Mucosa of stomach (tissue), 1 donor: Measurements from ENCODE around the gene CHERP.

Experiments
- H3K27me3 ChIP-seq: one replicate; pipeline ENCODE4 v1.7.0; 2013; ENCODE audit warnings: mild to moderate bottlenecking, low read length; ENCODE audit not compliant: control insufficient read depth, insufficient read depth
- H3K36me3 ChIP-seq: one replicate; pipeline ENCODE4 v1.7.0; 2013; ENCODE audit warnings: low read length; ENCODE audit not compliant: control insufficient read depth, insufficient read depth
- H3K4me1 ChIP-seq: one replicate; pipeline ENCODE4 v1.7.0; 2013; ENCODE audit warnings: mild to moderate bottlenecking, low read length; ENCODE audit not compliant: control insufficient read depth, insufficient read depth
- H3K4me3 ChIP-seq: one replicate; pipeline ENCODE4 v1.7.0; 2013; ENCODE audit warnings: low read length
- H3K9ac ChIP-seq: one replicate; pipeline ENCODE4 v1.7.0; 2013; ENCODE audit warnings: mild to moderate bottlenecking, low read length, moderate library complexity
- H3K9me3 ChIP-seq: one replicate; pipeline ENCODE4 v1.7.0; 2013; ENCODE audit warnings: mild to moderate bottlenecking, low read length, moderate library complexity; ENCODE audit not compliant: control insufficient read depth
- donor health status: Pancreatic carcinoma.

CHERP gene

DNA sequence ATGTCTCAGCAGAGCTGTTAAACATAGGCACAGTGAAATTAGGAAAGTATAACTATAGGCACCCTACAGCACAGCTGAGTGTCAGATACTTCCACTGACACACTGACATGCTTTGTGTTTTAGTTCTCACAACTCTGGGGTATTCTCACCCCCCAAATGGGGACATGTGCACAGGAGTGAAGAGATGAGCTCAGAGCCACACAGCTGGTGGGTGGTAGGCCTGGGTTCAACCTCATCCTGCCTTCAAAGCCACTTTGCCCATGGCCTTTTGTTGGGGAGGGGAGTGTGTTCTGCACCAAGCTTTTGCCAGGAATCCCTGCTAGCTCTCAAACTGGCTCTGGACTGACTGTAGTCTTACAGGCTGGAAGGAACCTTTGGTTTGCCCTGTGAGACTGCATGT, 31.7 kb upstream of the CHERP start:
- H3K36me3 ChIP-seq = peaks cover 5% of the 10 kb centered on the region
- no peaks in the 10 kb centered on the region for H3K9me3 ChIP-seq
- H3K4me3 ChIP-seq = no peak overlapping the region
- peaks cover 38% of the 10 kb centered on the region for H3K4me1 ChIP-seq
- no peaks in the 10 kb centered on the region for H3K27me3 ChIP-seq
- no peak overlapping the region for H3K9ac ChIP-seq

DNA sequence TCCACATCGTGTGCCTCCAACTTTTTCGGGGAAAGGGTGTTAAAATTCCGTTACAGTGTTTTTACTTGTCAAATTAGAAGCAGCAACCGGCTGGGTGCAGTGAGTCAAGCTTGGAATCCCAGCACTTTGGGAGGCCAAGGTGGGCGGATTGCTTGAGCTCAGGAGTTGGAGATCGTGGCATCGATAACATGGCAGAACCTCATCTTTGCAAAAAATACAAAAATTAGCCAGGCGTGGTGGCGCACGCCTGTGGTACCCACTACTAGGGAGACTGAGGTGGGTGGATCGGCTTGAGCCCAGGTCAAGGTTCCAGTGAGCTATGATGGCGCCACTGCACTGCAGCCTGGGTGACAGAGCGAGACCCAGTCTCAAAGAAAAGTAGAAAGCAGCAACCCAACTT, 31.1 kb upstream of the CHERP start:
- Histone ChIP-seq H3K36me3 (peaks cover 5% of the 10 kb centered on the region), H3K9ac (peak overlapping the region; percentile 90), H3K4me1 (peaks cover 38% of the 10 kb centered on the region), H3K4me3 (peak overlapping the region; percentile 85), H3K27me3 (no peaks in the 10 kb centered on the region), H3K9me3 (no peaks in the 10 kb centered on the region)

DNA sequence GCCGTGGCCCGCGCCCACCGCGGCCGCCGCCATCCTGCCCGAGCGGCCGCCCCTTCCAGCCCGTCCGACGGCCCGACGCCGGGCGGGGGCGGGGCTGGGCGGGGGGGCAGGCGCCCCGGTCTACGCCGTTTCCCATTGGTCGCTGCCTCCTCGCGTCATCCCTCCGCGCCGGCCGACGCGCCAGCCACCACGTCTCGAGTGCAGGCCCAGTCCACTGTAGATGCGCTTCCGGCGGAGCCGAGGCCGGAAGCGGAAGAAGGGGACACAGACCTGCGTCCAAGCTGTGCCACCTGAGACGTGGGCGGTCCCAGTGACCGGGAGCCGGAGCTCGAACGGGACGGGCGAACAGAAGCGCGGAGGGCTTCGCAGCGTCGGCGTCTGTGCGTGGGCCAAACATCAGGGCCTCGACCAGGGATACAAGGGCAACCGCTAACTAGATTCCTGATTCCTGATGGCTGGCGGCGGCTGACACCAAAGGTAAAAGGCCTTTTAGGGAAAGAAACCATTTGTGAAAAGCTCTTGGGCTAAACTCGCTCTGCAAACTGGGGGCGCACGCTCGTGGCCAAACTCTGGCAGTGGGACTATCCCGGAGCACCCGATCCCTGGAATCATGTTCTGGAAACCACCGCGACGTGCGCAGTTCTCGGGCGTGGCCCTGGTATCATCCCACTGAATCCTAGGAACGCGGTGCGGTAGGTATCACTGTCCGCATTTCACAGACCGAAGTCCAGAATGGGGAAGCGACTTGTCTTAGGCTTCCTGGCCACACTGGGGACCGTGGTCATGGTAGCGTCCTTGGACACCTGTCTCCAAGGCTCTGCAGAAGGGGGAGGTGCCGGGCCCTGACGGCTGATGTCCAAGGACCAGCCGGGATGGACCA, 30.3 kb upstream of the CHERP start, which contains the start of gene SLC35E1:
SLC35E1 (minus strand) TSS at position 84 of the 880 bp plus-strand sequence; CDS start at position 33, 51 bp downstream.
- Histone ChIP-seq H3K9me3 (no peaks in the 10 kb centered on the region), H3K9ac (peak within 1 kb of the TSS; percentile 90), H3K27me3 (no peaks in the 10 kb centered on the region), H3K36me3 (peaks cover 5% of the 10 kb centered on the region), H3K4me3 (peak within 1 kb of the TSS; percentile 85), H3K4me1 (peaks cover 38% of the 10 kb centered on the region)

GRCh38 chr19:16571822-16572331, 29.6 kb upstream of the CHERP start:
- H3K9me3 ChIP-seq = no peaks in the 10 kb centered on the region
- H3K36me3 ChIP-seq = peaks cover 5% of the 10 kb centered on the region
- peak overlapping the region; percentile 85 for H3K9ac ChIP-seq
- peaks cover 38% of the 10 kb centered on the region for H3K4me1 ChIP-seq
- peak overlapping the region; percentile 62 for H3K4me3 ChIP-seq
- H3K27me3 ChIP-seq = no peaks in the 10 kb centered on the region

- Histone ChIP-seq H3K9ac (peak overlapping the region; percentile 85), H3K36me3 (peaks cover 5% of the 10 kb centered on the region), H3K4me1 (peaks cover 38% of the 10 kb centered on the region), H3K4me3 (peak overlapping the region; percentile 62), H3K27me3 (no peaks in the 10 kb centered on the region), H3K9me3 (no peaks in the 10 kb centered on the region)
Observed at GRCh38 chr19:16571283-16571682, 29.0 kb upstream of the CHERP start.

DNA sequence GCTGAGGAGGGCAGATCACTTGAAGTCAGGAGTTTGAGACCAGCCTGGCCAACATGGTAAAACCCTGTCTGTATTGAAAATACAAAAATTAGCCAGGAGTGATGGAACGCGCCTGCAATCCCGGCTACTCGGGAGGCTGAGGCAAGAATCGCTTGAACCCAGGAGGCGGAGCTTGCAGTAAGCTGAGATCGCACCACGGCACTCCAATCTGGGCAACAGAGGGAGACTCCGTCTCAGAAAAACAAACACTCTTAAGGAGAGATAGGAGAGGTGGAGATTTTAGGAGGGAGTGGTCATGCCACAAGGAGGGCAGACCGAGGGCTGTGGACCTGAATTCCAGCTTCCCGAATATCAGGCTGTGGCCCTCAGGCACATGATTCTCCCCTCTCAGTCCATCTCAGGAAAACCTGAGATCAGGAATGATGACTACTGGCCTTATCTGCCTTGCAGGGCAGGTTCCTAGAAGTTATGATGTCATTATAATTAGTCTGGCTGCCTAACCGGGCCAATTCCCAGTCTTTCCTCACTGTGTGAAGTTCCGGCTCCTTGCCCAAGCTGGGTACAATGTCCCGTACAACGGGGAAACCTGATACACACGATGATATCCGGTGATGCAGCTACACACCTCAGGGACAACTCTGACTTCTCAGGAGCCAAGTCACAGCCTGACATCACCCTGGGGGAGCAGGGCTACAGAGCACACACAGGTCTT, 27.5 kb upstream of the CHERP start:
- H3K36me3 ChIP-seq = peaks cover 5% of the 10 kb centered on the region
- no peaks in the 10 kb centered on the region for H3K27me3 ChIP-seq
- peaks cover 38% of the 10 kb centered on the region for H3K4me1 ChIP-seq
- no peak overlapping the region for H3K4me3 ChIP-seq
- H3K9ac ChIP-seq = peak overlapping the region; percentile 22
- H3K9me3 ChIP-seq = no peaks in the 10 kb centered on the region

GRCh38 chr19:16566702-16567101, 24.5 kb upstream of the CHERP start:
- peaks cover 27% of the 10 kb centered on the region for H3K4me1 ChIP-seq
- no peak overlapping the region for H3K9ac ChIP-seq
- no peaks in the 10 kb centered on the region for H3K9me3 ChIP-seq
- H3K36me3 ChIP-seq = peaks cover 9% of the 10 kb centered on the region
- no peaks in the 10 kb centered on the region for H3K27me3 ChIP-seq
- H3K4me3 ChIP-seq = no peak overlapping the region

- Histone ChIP-seq H3K4me3 (no peak overlapping the region), H3K36me3 (peaks cover 9% of the 10 kb centered on the region), H3K4me1 (peaks cover 22% of the 10 kb centered on the region), H3K9ac (no peak overlapping the region), H3K9me3 (no peaks in the 10 kb centered on the region), H3K27me3 (no peaks in the 10 kb centered on the region)
Observed at GRCh38 chr19:16566161-16566560, 23.9 kb upstream of the CHERP start.

GRCh38 chr19:16564842-16565241, 22.6 kb upstream of the CHERP start:
- peaks cover 9% of the 10 kb centered on the region for H3K36me3 ChIP-seq
- peaks cover 9% of the 10 kb centered on the region for H3K4me1 ChIP-seq
- H3K4me3 ChIP-seq = no peak overlapping the region
- H3K9me3 ChIP-seq = no peaks in the 10 kb centered on the region
- no peak overlapping the region for H3K9ac ChIP-seq
- H3K27me3 ChIP-seq = no peaks in the 10 kb centered on the region

DNA sequence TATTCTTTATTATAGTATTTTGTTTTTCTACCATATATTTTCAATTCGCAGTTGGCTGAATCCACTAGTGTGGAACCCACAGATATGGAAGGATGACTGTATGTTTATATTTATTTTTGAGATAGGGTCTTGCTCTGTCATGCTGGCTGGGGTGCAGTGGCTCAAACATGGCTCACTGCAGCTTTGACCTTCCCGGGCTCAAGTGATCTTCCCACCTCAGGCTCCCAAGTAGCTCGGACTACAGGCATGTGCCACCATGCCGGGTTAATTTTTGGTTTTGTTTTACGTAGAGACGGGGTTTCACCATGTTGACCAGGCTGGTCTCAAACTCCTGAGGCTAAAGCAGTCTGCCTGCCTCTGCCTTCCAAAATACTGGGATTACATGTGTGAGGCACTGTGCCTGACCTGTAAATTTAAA, 20.4 kb upstream of the CHERP start:
- no peaks in the 10 kb centered on the region for H3K9me3 ChIP-seq
- no peaks in the 10 kb centered on the region for H3K4me1 ChIP-seq
- H3K36me3 ChIP-seq = peaks cover 4% of the 10 kb centered on the region
- H3K27me3 ChIP-seq = no peaks in the 10 kb centered on the region
- H3K4me3 ChIP-seq = no peak overlapping the region
- H3K9ac ChIP-seq = no peak overlapping the region

DNA sequence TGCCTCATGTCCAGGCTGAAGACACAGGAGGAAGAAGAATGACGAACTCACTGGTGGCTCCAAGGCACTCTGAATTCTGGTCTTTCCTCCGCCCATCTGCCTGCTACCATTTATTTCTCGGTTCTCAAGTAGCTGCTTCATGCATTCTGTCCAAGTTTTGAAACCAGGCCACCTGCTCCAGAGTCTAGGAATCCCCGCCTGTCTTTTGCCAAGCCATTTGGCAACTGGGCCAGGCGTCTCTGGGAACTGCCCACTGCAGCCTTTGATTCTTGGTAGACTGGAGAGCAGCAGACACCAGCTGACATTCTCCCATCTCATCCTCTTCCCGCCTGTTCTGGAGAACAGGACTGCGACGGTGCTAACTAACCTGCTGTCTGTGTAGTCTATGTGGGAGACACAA, 19.1 kb upstream of the CHERP start:
- H3K4me1 ChIP-seq = no peaks in the 10 kb centered on the region
- H3K9ac ChIP-seq = no peak overlapping the region
- no peaks in the 10 kb centered on the region for H3K9me3 ChIP-seq
- no peak overlapping the region for H3K4me3 ChIP-seq
- no peaks in the 10 kb centered on the region for H3K27me3 ChIP-seq
- peaks cover 4% of the 10 kb centered on the region for H3K36me3 ChIP-seq

DNA sequence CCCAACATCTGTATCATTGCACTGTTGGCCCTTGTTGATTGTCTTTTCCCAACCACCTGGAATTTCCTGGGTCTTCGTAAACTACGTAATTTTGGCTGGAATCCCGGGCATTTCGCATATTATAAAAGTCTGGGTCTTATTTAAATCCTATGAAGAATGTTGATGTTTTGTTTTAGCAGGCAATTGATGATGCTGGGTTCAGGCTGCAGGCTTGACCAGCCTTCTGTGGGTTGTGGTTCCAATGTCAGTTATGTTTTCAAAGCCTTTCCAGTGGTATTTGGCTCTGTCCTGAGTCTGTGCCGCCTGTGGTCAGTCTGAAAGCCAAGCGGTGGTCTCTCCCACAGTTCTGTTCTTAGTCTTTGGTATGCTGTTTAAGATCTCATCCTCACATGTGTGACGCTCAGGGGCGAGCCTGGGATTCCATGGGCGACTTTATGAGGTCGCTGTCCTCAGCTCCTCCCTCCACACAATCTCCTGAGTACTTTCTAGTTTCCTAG, 17.6 kb upstream of the CHERP start:
- Histone ChIP-seq H3K4me3 (no peak overlapping the region), H3K27me3 (no peaks in the 10 kb centered on the region), H3K4me1 (no peaks in the 10 kb centered on the region), H3K9ac (no peak overlapping the region), H3K36me3 (peaks cover 4% of the 10 kb centered on the region), H3K9me3 (no peaks in the 10 kb centered on the region)
